SK-N-MC (cell line): ENCODE data around the gene SLC38A10.

Experiments
- EZH2 ChIP-seq: fragments of 200-600 bp; sonication (generic); IDR thresholded peaks from one replicate; pipeline ENCODE4 v1.6.1; 2017; ENCODE audit warnings: antibody characterized with exemption
- FOXP2 ChIP-seq: optimal IDR thresholded peaks from 2 replicates; pipeline ENCODE3; 2011; ENCODE audit warnings: mild to moderate bottlenecking, moderate library complexity; ENCODE audit not compliant: insufficient read depth; ENCODE audit errors: extremely low read length, control extremely low read depth
- POLR2AphosphoS5 ChIP-seq: IDR thresholded peaks from 2 replicates; pipeline ENCODE4 v1.6.1; 2012; ENCODE audit warnings: mild to moderate bottlenecking, low read depth, low read length, borderline replicate concordance

DNA sequence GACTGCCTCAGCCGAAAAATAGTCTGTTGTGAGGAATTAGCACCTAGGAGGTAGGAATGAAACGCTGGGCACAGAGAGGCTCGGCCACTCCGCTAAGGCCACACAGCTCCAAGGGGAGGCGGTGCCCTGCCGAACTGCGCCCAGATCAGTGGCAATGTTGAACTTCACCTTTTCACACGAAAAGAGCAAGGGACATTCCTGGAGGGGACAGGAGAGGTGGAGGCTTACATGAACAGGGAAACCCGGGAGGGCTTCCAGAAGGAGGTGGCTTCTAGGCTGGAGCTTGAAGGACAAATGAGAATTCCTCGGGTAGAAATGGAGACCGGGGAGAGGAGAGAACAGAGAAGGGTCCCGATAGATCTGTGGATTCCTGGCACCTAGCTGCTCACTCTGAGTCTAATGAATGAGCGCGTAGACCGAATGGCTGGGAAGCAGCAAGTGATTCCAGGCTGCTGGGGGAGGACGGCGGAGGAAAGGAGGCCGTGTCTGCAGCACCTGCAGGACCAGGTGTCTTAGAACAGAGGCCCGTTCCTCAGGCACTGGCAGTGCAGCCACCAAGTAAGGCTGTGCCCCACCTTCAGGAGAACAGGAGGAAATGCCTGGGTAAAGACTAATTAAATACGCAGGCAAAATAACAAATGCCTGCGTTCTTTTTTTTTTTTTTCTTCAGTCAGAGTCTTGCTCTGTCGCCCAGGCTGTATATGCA is 722 bp upstream of the SLC38A10 start:
- TF ChIP-seq POLR2AphosphoS5 (no peak), FOXP2 (no peak), EZH2 (no peak)
